Muscle of leg (tissue), 11 donors: ENCODE data around the gene POLR2A. TPM values are rescaled to one million over a fixed set of nuclear protein-coding genes. Genes with fewer than 3 reads are reported as not detected.
A peak's percentile ranks its signal among the peaks of the same experiment; 100 is the strongest.
"Not testable (repeated sequence)": the region's sequence is repeated elsewhere in the genome, so short reads cannot be mapped to it uniquely, and the experiment has no call there.

Experiments used
- DNase-seq: peaks from one replicate; pipeline ENCODE4 v3.0.0; 2013
- H3K27ac ChIP-seq: one replicate; pipeline ENCODE4 v1.5.1; 2013; ENCODE audit warnings: mild to moderate bottlenecking, low read length, control low read depth
- H3K27me3 ChIP-seq: one replicate; pipeline ENCODE4 v1.6.1; 2013; ENCODE audit warnings: low read length; ENCODE audit not compliant: control insufficient read depth, insufficient read depth
- H3K36me3 ChIP-seq: one replicate; pipeline ENCODE4 v1.6.1; 2013; ENCODE audit warnings: low read length; ENCODE audit not compliant: control insufficient read depth, insufficient read depth
- H3K4me1 ChIP-seq: one replicate; pipeline ENCODE4 v1.6.1; 2013; ENCODE audit warnings: low read length; ENCODE audit not compliant: control insufficient read depth, insufficient read depth
- H3K4me3 ChIP-seq: one replicate; pipeline ENCODE4 v1.5.1; 2013; ENCODE audit warnings: low read length, control low read depth
- H3K9me3 ChIP-seq: replicated peaks from 2 replicates; pipeline ENCODE4 v1.6.1; 2013; ENCODE audit warnings: low read depth, low read length; ENCODE audit not compliant: control insufficient read depth
- WGBS: methylation state at CpG from one replicate; pipeline ENCODE4 v1.1.5; 2013; ENCODE audit warnings: missing lambda C conversion rate; ENCODE audit not compliant: insufficient coverage; 5-methylcytosine and 5-hydroxymethylcytosine counted together
- polyA plus RNA-seq, 8 donors: library from polyadenylated mRNA; unstranded; fragments of 120-200 nt; gene quantifications; one replicate each; pipeline versions ENCODE4 v1.2.1 to v1.2.3, GENCODE V29; 2013; ENCODE audit warnings: inconsistent platforms in 1 of 8, low replicate concordance in 1 of 8; ENCODE audit not compliant: insufficient read length in 8 of 8, insufficient read depth in 1 of 8
- total RNA-seq: library from RNA; stranded (reverse); fragments of 120-200 nt; gene quantifications from one replicate; pipeline ENCODE4 v1.2.4, GENCODE V29; 2013

The POLR2A gene
- total and polyA plus RNA-seq, 9 donors: 30.9 to 81.0 (median 60.7) TPM

DNA sequence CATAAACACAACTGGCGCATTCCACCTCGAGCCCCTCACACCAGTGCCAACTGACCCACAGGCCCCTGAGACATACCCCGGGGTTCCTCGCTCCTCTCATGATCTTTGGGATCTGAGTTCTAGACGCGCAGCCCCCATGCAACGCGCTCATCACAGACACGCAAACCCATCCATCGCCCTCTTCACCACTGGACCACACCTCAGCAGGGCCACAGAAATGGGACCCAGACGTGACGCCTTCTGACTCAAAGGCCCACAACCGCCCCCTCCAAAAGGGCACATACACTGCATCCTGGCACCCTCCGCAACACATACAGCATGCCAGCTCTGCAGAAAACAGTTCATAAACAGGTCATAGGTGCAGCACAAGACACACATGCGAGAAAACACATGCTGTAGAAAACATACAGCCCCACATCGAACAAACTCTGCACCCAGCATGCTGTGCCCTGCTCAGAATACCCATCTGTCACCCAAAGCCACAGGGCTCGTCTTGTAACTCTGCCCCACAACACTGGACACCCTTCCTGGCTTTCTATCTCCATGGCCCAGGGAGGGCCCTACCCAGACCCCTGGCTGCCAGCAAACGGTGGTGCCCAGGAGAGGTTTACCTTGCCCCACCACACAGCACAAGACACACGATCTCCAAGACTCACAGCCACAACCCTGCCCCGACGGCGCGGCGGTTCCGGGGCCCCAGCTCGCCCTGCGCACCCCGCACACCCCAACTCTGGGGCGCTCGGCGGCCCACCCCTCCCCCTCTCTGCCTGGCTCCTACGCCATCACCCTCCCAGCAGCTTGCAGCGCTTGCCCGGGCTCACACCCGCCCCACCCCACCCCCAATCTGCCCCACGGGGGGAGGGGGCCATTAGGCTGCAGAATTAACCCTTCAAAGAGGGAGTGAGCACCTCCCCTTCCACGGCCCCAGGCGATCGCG, 5.6 kb upstream of the POLR2A start:
- Histone ChIP-seq H3K4me1 (peaks cover 76% of the 10 kb centered on the region), H3K27ac (peak overlapping the region; percentile 93), H3K27me3 (no peaks in the 10 kb centered on the region), H3K4me3 (peak overlapping the region; percentile 79), H3K36me3 (peaks cover 4% of the 10 kb centered on the region), H3K9me3 (no peaks in the 10 kb centered on the region)
- WGBS: 17% methylated on average over 39 of the region's 40 CpGs
- peak; percentile 69 for DNase-seq

DNA sequence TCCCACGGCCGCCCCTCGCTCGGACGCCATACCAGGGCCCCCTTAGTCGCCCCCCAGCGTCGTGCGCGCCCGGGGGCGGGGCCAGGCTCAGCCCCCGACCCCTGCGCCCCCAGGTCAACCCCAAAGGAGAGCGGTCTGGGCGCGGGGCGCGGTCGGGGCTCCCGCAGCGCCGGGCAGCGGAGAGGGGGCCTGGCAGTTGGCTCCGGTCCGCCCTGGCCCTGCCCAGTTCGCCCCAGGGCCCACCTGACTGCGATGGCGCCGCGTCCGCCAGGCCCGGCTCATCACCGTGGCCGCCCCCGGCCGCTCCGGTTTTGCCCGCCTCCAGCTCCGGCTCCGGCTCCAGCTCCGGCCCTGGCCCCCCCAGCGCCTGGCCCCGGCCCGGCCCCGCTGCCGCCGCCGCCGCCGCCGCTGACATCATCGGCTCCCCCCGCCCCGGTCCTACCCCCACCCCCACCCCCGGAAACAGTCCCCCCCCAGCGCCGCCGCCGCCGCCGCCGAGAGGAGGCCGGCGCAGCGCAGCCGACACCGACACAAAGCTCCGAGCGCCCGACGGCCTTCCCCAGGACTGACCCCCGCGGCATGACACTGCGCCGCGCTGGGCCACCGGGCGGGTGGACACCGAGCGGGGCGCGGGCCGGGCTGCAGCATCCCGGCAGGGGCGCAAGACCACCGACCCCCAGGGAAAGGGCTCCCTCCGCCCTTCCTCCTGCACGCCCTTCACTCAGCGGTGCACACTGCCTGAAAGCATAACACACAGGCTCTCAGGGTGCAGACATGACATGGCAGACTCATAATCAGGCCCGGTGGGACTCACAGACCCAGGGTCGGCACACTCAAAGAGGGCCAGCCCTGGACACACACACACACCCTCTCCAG, 4.7 kb upstream of the POLR2A start, which contains the start of gene ZBTB4:
Gene ZBTB4, minus strand, starts transcription at position 419 of the 876 bp plus-strand sequence. CDS start 12,830 bp downstream, outside the sequence.
- WGBS: 0% methylated on average over 74 of the region's 92 CpGs
- H3K27me3 ChIP-seq: no peaks in the 10 kb centered on the region
- H3K9me3 ChIP-seq: no peaks in the 10 kb centered on the region
- peaks cover 77% of the 10 kb centered on the region for H3K4me1 ChIP-seq
- H3K36me3 ChIP-seq: no peaks in the 10 kb centered on the region
- H3K27ac ChIP-seq: peak within 1 kb of the TSS; percentile 96
- H3K4me3 ChIP-seq: peak within 1 kb of the TSS; percentile 79
- DNase-seq: peak; percentile 74

DNA sequence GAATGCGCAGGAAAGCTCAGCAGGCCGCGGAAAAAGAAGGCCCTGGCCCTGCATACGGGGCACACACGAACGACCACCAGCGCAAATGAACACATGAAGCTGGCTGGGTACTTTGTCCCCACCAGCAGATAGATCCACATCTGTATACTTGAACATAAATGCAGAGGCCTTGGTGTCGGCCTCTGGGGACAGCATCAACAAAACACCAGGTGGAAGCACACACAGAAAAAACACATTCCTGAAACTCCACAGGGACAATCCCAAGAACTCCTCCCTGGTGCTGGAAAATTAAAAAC, 4.1 kb upstream of the POLR2A start:
- 5% methylated on average over 7 of the region's 8 CpGs for WGBS
- DNase-seq: peak; percentile 62

DNA sequence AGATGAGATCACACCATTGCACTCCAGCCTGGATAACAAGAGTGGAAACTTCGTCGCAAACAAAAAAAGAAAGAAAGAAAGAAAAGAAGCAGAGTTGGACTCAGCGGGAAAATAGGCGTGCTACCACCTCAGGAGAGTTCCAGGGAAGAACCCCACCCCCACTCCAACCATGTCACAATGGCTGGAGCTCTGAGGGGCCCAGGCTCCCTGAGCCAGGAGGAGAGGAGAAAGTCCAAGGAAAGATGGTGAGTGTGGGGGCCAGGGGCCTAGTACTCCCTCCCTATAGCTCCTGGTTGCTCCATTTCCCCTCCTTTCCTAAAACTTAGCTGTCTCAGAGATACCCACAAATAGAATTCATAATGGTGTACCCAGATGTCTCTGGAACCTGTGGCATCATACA, 2.9 kb upstream of the POLR2A start, which contains the start of gene SLC35G6:
Gene SLC35G6, plus strand, starts transcription at position 172 of the 400 bp plus-strand sequence. Its CDS starts 71 bp downstream, at position 243.
- DNase-seq: peak; percentile 27
- H3K27me3 ChIP-seq, H3K9me3 ChIP-seq, H3K4me3 ChIP-seq, H3K36me3 ChIP-seq: not testable (repeated sequence)
- peak within 1 kb of the TSS; percentile 100 for H3K27ac ChIP-seq
- H3K4me1 ChIP-seq: peaks cover 76% of the 10 kb centered on the region
- WGBS: no CpG with 5 or more reads among the region's 4 CpGs

More for the DNA sequence above, 4.1 kb upstream of the POLR2A start:
- Histone ChIP-seq H3K9me3 (no peaks in the 10 kb centered on the region), H3K4me1 (peaks cover 77% of the 10 kb centered on the region), H3K27me3 (no peaks in the 10 kb centered on the region), H3K27ac (peak overlapping the region; percentile 96), H3K4me3 (peak overlapping the region; percentile 71), H3K36me3 (no peaks in the 10 kb centered on the region)

DNA sequence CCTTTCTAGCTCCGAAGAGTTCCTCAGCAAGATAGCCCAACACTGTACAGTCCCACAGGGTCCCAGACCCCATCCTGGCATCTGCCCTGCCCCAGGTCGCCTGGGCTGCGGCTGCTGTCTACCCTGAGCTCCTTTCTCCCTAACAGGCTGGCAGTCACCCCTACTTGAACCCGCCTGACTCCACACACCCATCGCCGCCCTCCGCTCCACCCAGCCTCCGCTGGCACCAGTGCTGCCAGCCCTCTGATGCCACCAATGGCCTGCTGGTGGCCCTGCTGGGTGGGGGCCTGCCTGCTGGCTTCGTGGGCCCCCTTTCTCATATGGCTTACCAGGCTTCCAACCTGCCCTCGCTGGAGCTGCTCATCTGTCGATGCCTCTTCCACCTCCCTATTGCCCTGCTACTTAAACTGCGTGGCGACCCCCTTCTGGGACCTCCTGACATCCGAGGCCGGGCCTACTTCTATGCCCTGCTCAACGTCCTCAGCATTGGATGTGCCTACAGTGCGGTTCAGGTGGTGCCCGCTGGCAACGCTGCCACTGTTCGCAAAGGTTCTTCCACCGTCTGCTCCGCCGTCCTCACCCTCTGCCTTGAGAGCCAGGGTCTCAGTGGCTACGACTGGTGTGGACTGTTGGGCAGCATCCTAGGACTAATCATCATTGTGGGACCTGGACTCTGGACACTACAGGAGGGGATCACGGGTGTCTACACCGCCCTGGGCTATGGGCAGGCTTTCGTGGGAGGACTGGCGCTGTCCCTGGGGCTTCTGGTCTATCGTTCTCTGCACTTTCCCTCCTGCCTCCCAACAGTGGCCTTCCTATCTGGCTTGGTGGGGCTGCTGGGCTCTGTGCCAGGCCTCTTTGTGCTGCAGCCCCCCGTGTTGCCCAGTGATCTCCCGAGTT, 2.1 kb upstream of the POLR2A start:
- H3K4me3 ChIP-seq: not testable (repeated sequence)

DNA sequence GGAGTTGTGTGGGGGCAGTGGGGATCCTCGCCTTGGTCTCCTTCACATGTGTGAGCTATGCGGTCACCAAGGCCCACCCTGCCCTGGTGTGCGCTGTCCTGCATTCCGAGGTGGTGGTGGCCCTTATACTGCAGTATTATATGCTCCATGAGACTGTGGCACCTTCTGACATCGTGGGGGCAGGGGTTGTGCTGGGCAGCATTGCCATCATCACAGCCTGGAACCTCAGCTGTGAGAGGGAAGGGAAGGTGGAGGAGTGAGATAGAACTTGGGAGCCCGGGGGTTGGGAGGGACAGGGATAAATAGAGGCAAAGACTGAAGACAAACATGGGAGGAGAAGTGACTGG, 1.5 kb upstream of the POLR2A start:
- not testable (repeated sequence) for H3K27me3 ChIP-seq, H3K36me3 ChIP-seq, H3K9me3 ChIP-seq, DNase-seq
- Histone ChIP-seq H3K4me1 (peaks cover 66% of the 10 kb centered on the region), H3K4me3 (peak overlapping the region; percentile 88), H3K27ac (peak overlapping the region; percentile 100)
- 84% methylated on average over 2 of the region's 6 CpGs for WGBS

More for the DNA sequence above, 2.1 kb upstream of the POLR2A start:
- Histone ChIP-seq H3K4me1 (peaks cover 68% of the 10 kb centered on the region), H3K27ac (peak overlapping the region; percentile 100)
- not testable (repeated sequence) for H3K36me3 ChIP-seq, H3K27me3 ChIP-seq, H3K9me3 ChIP-seq
- DNase-seq: peak; percentile 10
- 93% methylated on average over 17 of the region's 31 CpGs for WGBS

DNA sequence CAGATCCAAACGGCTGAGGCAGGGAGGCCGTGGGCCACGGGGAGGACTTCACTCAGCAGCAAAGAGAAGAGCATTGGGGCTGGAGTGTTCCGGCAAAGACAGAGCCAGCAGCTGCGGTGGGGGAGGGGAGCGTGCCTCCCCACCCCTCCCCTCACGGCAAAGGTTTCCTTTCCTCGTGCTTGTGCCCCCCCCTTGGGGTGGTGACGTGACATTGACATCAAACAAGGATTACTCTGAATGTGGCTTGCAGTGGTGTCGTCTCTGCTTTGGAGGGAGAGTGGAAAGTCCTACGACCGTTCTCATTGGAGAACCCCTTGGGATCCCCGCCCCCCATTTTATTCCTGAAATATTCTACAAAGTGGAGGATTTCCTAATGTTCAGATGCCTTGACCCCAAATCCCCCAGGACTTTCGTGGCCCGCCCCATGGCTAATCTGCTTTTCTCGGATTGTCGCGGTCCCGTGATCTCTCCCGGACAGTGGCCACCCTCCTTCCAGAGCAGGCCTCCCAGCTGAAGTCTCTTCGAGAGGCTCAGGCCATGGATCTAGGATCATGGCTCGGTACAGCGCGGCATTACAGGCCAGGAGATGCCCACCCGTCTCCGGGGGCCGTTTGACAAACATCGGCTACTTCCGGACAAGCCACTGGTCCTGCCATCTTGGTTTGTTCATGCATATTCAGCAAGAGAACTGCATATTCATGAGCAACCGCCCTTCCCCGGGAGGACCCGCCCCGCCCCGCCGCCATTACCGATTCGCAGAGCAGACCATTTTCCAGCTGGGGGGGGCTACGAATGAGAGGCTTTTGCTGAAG, 705 bp upstream of the POLR2A start:
- peaks cover 58% of the 10 kb centered on the region for H3K4me1 ChIP-seq
- peak; percentile 97 for DNase-seq
- no peaks in the 10 kb centered on the region for H3K27me3 ChIP-seq
- H3K4me3 ChIP-seq: peak overlapping the region; percentile 88
- no peaks in the 10 kb centered on the region for H3K9me3 ChIP-seq
- H3K27ac ChIP-seq: peak overlapping the region; percentile 100
- 1% methylated on average over 20 of the region's 38 CpGs for WGBS
- H3K36me3 ChIP-seq: peaks cover 4% of the 10 kb centered on the region

DNA sequence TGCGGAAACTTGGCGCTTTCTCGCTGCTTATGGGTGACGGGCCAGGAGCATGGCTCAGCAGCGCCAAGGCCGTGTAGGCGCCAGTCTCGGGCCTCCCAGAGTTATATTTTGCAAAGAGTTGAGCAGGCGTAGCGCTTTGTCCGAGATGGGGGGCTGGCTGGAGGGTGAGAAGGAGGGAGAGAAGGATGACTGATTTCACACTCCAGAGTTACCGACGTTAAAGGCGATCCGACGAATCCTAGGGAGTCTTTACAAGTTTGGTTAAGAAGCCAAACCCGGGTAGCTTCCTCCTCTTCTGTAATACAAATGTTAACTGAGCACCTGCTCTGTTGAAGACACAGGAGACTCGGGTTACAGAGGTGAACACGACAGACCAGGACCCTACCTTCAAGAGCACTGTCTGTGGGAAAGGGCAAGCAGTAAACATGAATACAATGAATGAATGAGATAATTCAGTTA, 782 bp downstream of the POLR2A start:
- DNase-seq: no peak
- H3K4me3 ChIP-seq: peak overlapping the region; percentile 88
- peaks cover 4% of the 10 kb centered on the region for H3K36me3 ChIP-seq
- no peaks in the 10 kb centered on the region for H3K9me3 ChIP-seq
- peak overlapping the region; percentile 100 for H3K27ac ChIP-seq
- 0% methylated on average over 10 of the region's 19 CpGs for WGBS
- H3K27me3 ChIP-seq: no peaks in the 10 kb centered on the region
- peaks cover 53% of the 10 kb centered on the region for H3K4me1 ChIP-seq

DNA sequence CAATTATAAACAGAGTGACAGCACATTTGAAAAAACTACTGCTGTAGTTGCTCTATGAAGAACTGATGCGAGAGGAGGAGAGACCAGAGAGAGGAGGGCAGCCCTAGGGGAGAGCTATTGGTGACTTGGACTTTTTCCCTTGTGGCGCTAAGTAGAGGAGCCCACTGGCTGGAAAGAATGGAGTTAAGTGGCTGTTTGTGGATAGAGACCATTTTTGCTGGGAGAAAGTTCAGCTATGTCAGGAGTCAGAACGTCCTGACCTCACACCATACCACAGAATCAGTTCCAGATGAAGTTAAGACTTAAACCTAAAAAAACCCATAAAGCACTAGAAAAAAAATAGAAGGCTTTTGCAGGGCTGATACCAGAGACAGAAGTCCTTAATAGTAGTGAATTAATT, 2.0 kb downstream of the POLR2A start:
- WGBS: 30% methylated on average over 1 of the region's 3 CpGs
- no peaks in the 10 kb centered on the region for H3K9me3 ChIP-seq
- DNase-seq: peak; percentile 43
- H3K27me3 ChIP-seq: no peaks in the 10 kb centered on the region
- peaks cover 42% of the 10 kb centered on the region for H3K4me1 ChIP-seq
- H3K4me3 ChIP-seq: no peak overlapping the region
- peaks cover 4% of the 10 kb centered on the region for H3K36me3 ChIP-seq
- H3K27ac ChIP-seq: peak overlapping the region; percentile 21
